Measurements from ENCODE around the gene HIC1.

Gene HIC1

DNA sequence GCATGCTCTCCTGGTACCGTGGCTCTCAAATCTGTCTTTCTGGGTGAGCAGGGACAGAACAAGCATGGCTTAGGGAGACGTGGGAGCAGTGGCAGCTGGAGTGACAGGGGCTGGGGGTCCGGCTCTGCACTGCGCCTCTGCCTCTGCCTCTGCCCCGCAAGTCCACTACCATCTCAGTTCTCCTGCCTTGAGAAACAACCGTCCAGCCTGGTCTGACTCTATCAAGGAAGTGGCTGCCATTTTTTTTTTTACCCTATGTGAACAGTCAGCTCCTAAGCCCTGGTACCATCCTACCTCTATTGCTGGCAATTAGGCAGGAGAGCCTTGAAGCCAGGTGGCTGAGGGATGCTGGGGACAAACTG is 16.1 kb downstream of the HIC1 start:
- Mint-ChIP-seq H3K27me3 (no peaks in the 10 kb centered on the region), H3K4me1 (peaks cover 48% of the 10 kb centered on the region), H3K36me3 (ENCODE audit: insufficient read depth) (peaks cover 12% of the 10 kb centered on the region), H3K4me3 (no peak overlapping the region), H3K27ac (ENCODE audit: low read depth) (peak overlapping the region; percentile 92), H3K9me3 (no peaks in the 10 kb centered on the region)
- ATAC-seq (replicated peaks; ENCODE audit: extremely low read depth, poor library complexity, severe bottlenecking) (no peak), DNase-seq (ENCODE audit: low spot score in 2 of 2) (no peak)

GRCh38 chr17:2071455-2072281 is 16.8 kb downstream of the HIC1 start:
- H3K4me3 Mint-ChIP-seq: no peak overlapping the region
- H3K4me1 Mint-ChIP-seq: peaks cover 48% of the 10 kb centered on the region
- H3K27me3 Mint-ChIP-seq: no peaks in the 10 kb centered on the region
- DNase-seq (ENCODE audit: low spot score in 2 of 2) (no peak), ATAC-seq (replicated peaks; ENCODE audit: extremely low read depth, poor library complexity, severe bottlenecking) (no peak)
- no peaks in the 10 kb centered on the region for H3K9me3 Mint-ChIP-seq
- H3K36me3 Mint-ChIP-seq (ENCODE audit: insufficient read depth): peaks cover 12% of the 10 kb centered on the region
- peak overlapping the region; percentile 92 for H3K27ac Mint-ChIP-seq (ENCODE audit: low read depth)

- Mint-ChIP-seq H3K4me1 (peaks cover 20% of the 10 kb centered on the region), H3K9me3 (no peaks in the 10 kb centered on the region), H3K4me3 (no peak overlapping the region), H3K27me3 (no peaks in the 10 kb centered on the region), H3K27ac (ENCODE audit: low read depth) (no peak overlapping the region), H3K36me3 (ENCODE audit: insufficient read depth) (peaks cover 29% of the 10 kb centered on the region)
- no peak for ATAC-seq (replicated peaks; ENCODE audit: extremely low read depth, poor library complexity, severe bottlenecking)
- DNase-seq (ENCODE audit: low spot score in 2 of 2): no peak
Observed at GRCh38 chr17:2074919-2075318, 20.0 kb downstream of the HIC1 start.

DNA sequence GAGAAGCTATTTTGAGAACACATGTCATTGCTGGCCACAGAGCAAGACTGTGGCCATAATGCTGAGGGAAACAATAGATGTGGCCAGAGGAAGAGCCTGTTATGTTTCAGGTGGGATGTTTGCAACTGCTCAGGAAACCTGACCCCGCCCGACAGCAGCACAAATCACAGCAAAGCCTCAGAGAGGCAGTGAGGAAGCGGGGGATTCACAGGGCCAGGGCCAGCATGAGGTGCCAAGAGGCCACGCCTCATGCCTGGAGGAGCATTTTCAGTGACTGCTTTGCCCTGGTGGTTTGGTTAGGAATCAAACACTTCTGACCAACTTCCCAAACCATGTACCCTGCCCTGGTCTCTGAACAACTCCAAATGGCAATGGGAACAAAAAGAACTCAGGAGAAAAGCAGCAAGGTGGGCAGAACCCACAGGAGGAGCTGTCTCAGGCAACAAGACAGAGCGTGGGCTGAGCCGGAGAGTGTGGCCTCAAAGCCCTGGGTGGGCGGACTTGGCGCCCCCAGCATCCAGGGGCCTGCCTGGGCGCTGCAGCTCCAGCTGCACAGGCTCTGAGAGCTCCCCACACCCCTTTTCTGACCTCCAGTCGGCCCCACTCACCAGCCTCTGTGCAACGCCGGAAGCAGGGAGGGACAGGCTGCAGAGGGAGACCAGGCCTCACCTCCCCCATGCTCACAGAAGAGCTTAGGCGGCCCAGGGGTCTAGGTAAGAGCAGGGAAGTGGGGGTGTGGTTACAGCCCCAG is 20.6 kb downstream of the HIC1 start:
- no peaks in the 10 kb centered on the region for H3K9me3 Mint-ChIP-seq
- no peak for DNase-seq (ENCODE audit: low spot score in 2 of 2)
- no peaks in the 10 kb centered on the region for H3K27me3 Mint-ChIP-seq
- no peak overlapping the region for H3K27ac Mint-ChIP-seq (ENCODE audit: low read depth)
- ATAC-seq (replicated peaks; ENCODE audit: extremely low read depth, poor library complexity, severe bottlenecking): no peak
- H3K4me3 Mint-ChIP-seq: no peak overlapping the region
- peaks cover 30% of the 10 kb centered on the region for H3K36me3 Mint-ChIP-seq (ENCODE audit: insufficient read depth)
- peaks cover 14% of the 10 kb centered on the region for H3K4me1 Mint-ChIP-seq

GRCh38 chr17:2076087-2076984 is 21.4 kb downstream of the HIC1 start:
- H3K36me3 Mint-ChIP-seq (ENCODE audit: insufficient read depth): peaks cover 36% of the 10 kb centered on the region

GRCh38 chr17:2077040-2077439 is 22.1 kb downstream of the HIC1 start:
- ATAC-seq (replicated peaks; ENCODE audit: extremely low read depth, poor library complexity, severe bottlenecking): no peak
- H3K4me1 Mint-ChIP-seq: peaks cover 9% of the 10 kb centered on the region
- no peaks in the 10 kb centered on the region for H3K9me3 Mint-ChIP-seq
- no peak overlapping the region for H3K27ac Mint-ChIP-seq (ENCODE audit: low read depth)
- peaks cover 39% of the 10 kb centered on the region for H3K36me3 Mint-ChIP-seq (ENCODE audit: insufficient read depth)
- no peak for DNase-seq (ENCODE audit: low spot score in 2 of 2)
- H3K4me3 Mint-ChIP-seq: no peak overlapping the region
- H3K27me3 Mint-ChIP-seq: no peaks in the 10 kb centered on the region

More at GRCh38 chr17:2076087-2076984, 21.4 kb downstream of the HIC1 start:
- DNase-seq (ENCODE audit: low spot score in 2 of 2) (no peak), ATAC-seq (replicated peaks; ENCODE audit: extremely low read depth, poor library complexity, severe bottlenecking) (no peak)
- H3K9me3 Mint-ChIP-seq: no peaks in the 10 kb centered on the region
- no peak overlapping the region for H3K27ac Mint-ChIP-seq (ENCODE audit: low read depth)
- H3K4me3 Mint-ChIP-seq: no peak overlapping the region
- peaks cover 5% of the 10 kb centered on the region for H3K4me1 Mint-ChIP-seq
- H3K27me3 Mint-ChIP-seq: no peaks in the 10 kb centered on the region

DNA sequence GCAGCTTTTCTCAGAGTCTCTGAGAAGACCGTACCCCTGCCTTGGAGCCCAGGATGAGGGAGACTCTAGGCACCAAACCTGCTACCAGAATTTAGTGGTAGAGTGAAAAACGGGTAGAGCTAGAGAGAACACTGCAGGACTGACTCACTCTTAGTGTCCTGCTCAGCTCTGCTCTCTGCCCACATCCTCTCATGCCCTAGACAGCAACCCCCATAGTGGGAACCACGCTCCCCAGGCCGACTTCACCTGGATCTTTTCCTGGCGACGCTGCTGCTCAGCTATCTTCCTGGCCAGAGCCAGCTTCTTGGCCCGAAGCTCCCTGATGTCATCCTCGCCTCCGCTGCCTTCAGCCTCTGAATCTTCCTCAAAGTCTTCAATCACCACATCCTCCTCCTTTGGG is 26.7 kb downstream of the HIC1 start:
- DNase-seq (ENCODE audit: low spot score in 2 of 2): no peak
- Mint-ChIP-seq H3K27ac (ENCODE audit: low read depth) (peak overlapping the region; percentile 62), H3K4me3 (no peak overlapping the region), H3K27me3 (no peaks in the 10 kb centered on the region), H3K36me3 (ENCODE audit: insufficient read depth) (peaks cover 33% of the 10 kb centered on the region), H3K9me3 (no peaks in the 10 kb centered on the region), H3K4me1 (peaks cover 33% of the 10 kb centered on the region)
- no peak for ATAC-seq (replicated peaks; ENCODE audit: extremely low read depth, poor library complexity, severe bottlenecking)

DNA sequence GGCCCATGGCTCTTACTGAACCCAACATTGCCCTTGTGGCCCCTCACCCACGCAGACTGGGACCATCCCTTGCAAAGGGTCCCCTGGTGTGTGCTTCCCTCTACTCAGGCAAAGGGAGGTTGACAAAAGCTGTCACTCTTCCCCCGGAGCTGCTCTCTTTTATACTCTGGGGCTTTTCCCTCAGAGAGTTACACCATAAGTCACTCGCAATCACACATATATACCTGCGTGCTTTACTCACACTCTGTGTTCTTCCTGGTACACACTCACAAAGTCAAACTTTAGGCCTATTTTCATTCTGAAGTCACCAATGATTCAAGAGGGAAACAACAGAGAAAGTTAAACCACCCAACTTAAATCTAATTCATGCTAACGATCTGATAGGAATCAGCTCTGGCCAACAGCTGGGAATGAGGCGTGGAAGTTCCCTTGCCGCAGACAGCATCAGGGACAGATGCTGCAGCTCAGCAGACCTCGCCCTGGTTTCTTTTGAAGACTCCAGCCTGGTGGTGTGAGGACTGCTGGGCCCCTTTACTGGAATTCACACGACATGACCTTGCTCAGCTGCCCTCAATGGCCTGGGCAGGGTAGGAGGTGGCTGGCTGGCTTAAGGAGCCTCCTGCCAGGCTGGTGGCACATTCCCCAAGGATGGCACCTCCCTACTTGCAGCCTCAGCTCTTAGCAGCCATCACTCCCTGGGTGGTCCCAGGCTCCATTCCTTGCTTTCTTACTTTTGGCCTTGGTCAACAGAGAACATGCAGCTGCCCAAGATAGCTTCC is 27.3 kb downstream of the HIC1 start:
- Mint-ChIP-seq H3K4me3 (no peak overlapping the region), H3K4me1 (peaks cover 37% of the 10 kb centered on the region), H3K27ac (ENCODE audit: low read depth) (peak overlapping the region; percentile 62), H3K36me3 (ENCODE audit: insufficient read depth) (peaks cover 29% of the 10 kb centered on the region), H3K27me3 (no peaks in the 10 kb centered on the region), H3K9me3 (no peaks in the 10 kb centered on the region)
- ATAC-seq (replicated peaks; ENCODE audit: extremely low read depth, poor library complexity, severe bottlenecking) (no peak), DNase-seq (ENCODE audit: low spot score in 2 of 2) (no peak)

DNA sequence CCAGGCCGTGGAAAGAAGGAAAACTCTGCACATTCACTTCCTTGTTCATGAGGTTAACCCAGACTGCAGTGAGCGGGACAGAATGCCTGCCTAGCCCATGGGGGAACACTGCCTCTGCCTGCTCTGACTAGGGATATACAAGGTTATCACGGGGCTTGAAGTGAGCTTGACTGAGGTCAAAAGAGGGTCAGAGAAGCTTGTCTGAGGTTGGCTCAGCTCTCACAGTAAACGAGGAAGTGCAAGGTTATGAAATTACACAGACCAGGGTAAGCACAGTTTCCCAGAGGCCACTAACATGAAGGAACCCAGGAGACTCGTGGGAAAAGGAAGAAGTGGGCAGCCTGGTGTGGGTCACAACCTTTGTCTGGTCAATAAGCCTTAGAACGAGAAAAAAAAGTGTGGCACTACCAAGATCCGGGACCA is 28.7 kb downstream of the HIC1 start:
- Mint-ChIP-seq H3K4me3 (no peak overlapping the region), H3K36me3 (ENCODE audit: insufficient read depth) (peaks cover 21% of the 10 kb centered on the region), H3K4me1 (peaks cover 50% of the 10 kb centered on the region), H3K27me3 (no peaks in the 10 kb centered on the region), H3K9me3 (no peaks in the 10 kb centered on the region), H3K27ac (ENCODE audit: low read depth) (no peak overlapping the region)
- ATAC-seq (replicated peaks; ENCODE audit: extremely low read depth, poor library complexity, severe bottlenecking): peak; percentile 51
- no peak for DNase-seq (ENCODE audit: low spot score in 2 of 2)

- no peak for DNase-seq (ENCODE audit: low spot score in 2 of 2)
- H3K4me1 Mint-ChIP-seq: peaks cover 56% of the 10 kb centered on the region
- H3K4me3 Mint-ChIP-seq: no peak overlapping the region
Observed at GRCh38 chr17:2084036-2084765, 29.3 kb downstream of the HIC1 start.

GRCh38 chr17:2084766-2085647 is 30.1 kb downstream of the HIC1 start:
- H3K27ac Mint-ChIP-seq (ENCODE audit: low read depth): no peak overlapping the region
- no peak for DNase-seq (ENCODE audit: low spot score in 2 of 2)
- no peak overlapping the region for H3K4me3 Mint-ChIP-seq
- peaks cover 17% of the 10 kb centered on the region for H3K36me3 Mint-ChIP-seq (ENCODE audit: insufficient read depth)
- H3K9me3 Mint-ChIP-seq: no peaks in the 10 kb centered on the region
- no peaks in the 10 kb centered on the region for H3K27me3 Mint-ChIP-seq
- peaks cover 64% of the 10 kb centered on the region for H3K4me1 Mint-ChIP-seq
- no peak for ATAC-seq (replicated peaks; ENCODE audit: extremely low read depth, poor library complexity, severe bottlenecking)

More at GRCh38 chr17:2084036-2084765, 29.3 kb downstream of the HIC1 start:
- H3K9me3 Mint-ChIP-seq: no peaks in the 10 kb centered on the region
- no peak for ATAC-seq (replicated peaks; ENCODE audit: extremely low read depth, poor library complexity, severe bottlenecking)
- H3K27me3 Mint-ChIP-seq: no peaks in the 10 kb centered on the region
- H3K27ac Mint-ChIP-seq (ENCODE audit: low read depth): no peak overlapping the region
- peaks cover 18% of the 10 kb centered on the region for H3K36me3 Mint-ChIP-seq (ENCODE audit: insufficient read depth)
